IPS-15b (cell line): ENCODE measurements around the gene COL10A1.

ENCODE experiments used
- H3K27me3 ChIP-seq: one replicate; pipeline ENCODE4 v1.6.1; 2013; ENCODE audit warnings: low read length; ENCODE audit not compliant: control insufficient read depth, insufficient read depth
- H3K36me3 ChIP-seq: one replicate; pipeline ENCODE4 v1.6.1; 2013; ENCODE audit warnings: low read length; ENCODE audit not compliant: control insufficient read depth, insufficient read depth
- H3K4me1 ChIP-seq: one replicate; pipeline ENCODE4 v1.6.1; 2013; ENCODE audit warnings: mild to moderate bottlenecking, low read length; ENCODE audit not compliant: control insufficient read depth, insufficient read depth
- H3K4me3 ChIP-seq: one replicate; pipeline ENCODE4 v1.5.1; 2013; ENCODE audit warnings: low read depth, low read length
- H3K9ac ChIP-seq: one replicate; pipeline ENCODE4 v1.6.1; 2013; ENCODE audit warnings: low read depth, mild to moderate bottlenecking, low read length
- H3K9me3 ChIP-seq: one replicate; pipeline ENCODE4 v1.6.1; 2013; ENCODE audit warnings: mild to moderate bottlenecking, low read length; ENCODE audit not compliant: control insufficient read depth, insufficient read depth

COL10A1 gene

GRCh38 chr6:116078522-116078921 is 47.4 kb downstream of the COL10A1 start:
- Histone ChIP-seq H3K4me1 (no peaks in the 10 kb centered on the region), H3K36me3 (no peaks in the 10 kb centered on the region), H3K27me3 (no peaks in the 10 kb centered on the region), H3K9ac (no peak overlapping the region), H3K4me3 (no peak overlapping the region), H3K9me3 (no peaks in the 10 kb centered on the region)

- no peaks in the 10 kb centered on the region for H3K4me1 ChIP-seq
- no peaks in the 10 kb centered on the region for H3K27me3 ChIP-seq
- no peaks in the 10 kb centered on the region for H3K9me3 ChIP-seq
- H3K36me3 ChIP-seq, result no peaks in the 10 kb centered on the region
- H3K4me3 ChIP-seq, result no peak overlapping the region
- no peak overlapping the region for H3K9ac ChIP-seq
Measured at GRCh38 chr6:116074732-116075390, 51.1 kb downstream of the COL10A1 start.

GRCh38 chr6:116073765-116074440 is 52.0 kb downstream of the COL10A1 start:
- H3K4me3 ChIP-seq, result no peak overlapping the region
- H3K36me3 ChIP-seq, result no peaks in the 10 kb centered on the region
- H3K9ac ChIP-seq, result no peak overlapping the region
- H3K9me3 ChIP-seq, result no peaks in the 10 kb centered on the region
- H3K4me1 ChIP-seq, result no peaks in the 10 kb centered on the region
- H3K27me3 ChIP-seq, result no peaks in the 10 kb centered on the region

GRCh38 chr6:116072368-116072767 is 53.6 kb downstream of the COL10A1 start:
- Histone ChIP-seq H3K27me3 (no peaks in the 10 kb centered on the region), H3K9me3 (no peaks in the 10 kb centered on the region), H3K9ac (no peak overlapping the region), H3K4me1 (no peaks in the 10 kb centered on the region), H3K36me3 (no peaks in the 10 kb centered on the region), H3K4me3 (no peak overlapping the region)

- Histone ChIP-seq H3K27me3 (no peaks in the 10 kb centered on the region), H3K36me3 (no peaks in the 10 kb centered on the region), H3K9ac (no peak overlapping the region), H3K9me3 (no peaks in the 10 kb centered on the region), H3K4me3 (no peak overlapping the region), H3K4me1 (no peaks in the 10 kb centered on the region)
Measured at GRCh38 chr6:116070616-116071389, 55.1 kb downstream of the COL10A1 start.

- no peaks in the 10 kb centered on the region for H3K36me3 ChIP-seq
Measured at GRCh38 chr6:116070101-116070500, 55.8 kb downstream of the COL10A1 start.

More at GRCh38 chr6:116070101-116070500, 55.8 kb downstream of the COL10A1 start:
- H3K4me3 ChIP-seq, result no peak overlapping the region
- no peaks in the 10 kb centered on the region for H3K27me3 ChIP-seq
- no peaks in the 10 kb centered on the region for H3K4me1 ChIP-seq
- H3K9me3 ChIP-seq, result no peaks in the 10 kb centered on the region
- no peak overlapping the region for H3K9ac ChIP-seq
